Activated naive CD8-positive, alpha-beta T cell (primary cell): ENCODE results near the gene EFCAB13.

Experiments used
- H3K27ac Mint-ChIP-seq: one replicate; pipeline ENCODE4 v1.8.0; 2021; ENCODE audit warnings: mixed read lengths
- H3K27me3 Mint-ChIP-seq: one replicate; pipeline ENCODE4 v1.8.0; 2021; ENCODE audit warnings: mixed read lengths
- H3K36me3 Mint-ChIP-seq: one replicate; pipeline ENCODE4 v1.8.0; 2021; ENCODE audit warnings: mixed read lengths
- H3K4me1 Mint-ChIP-seq: one replicate; pipeline ENCODE4 v1.8.0; 2021; ENCODE audit warnings: low read depth, mixed read lengths
- H3K4me3 Mint-ChIP-seq: one replicate; pipeline ENCODE4 v1.8.0; 2021; ENCODE audit warnings: mild to moderate bottlenecking, mixed read lengths
- H3K9me3 Mint-ChIP-seq: one replicate; pipeline ENCODE4 v1.8.0; 2021; ENCODE audit warnings: low read depth, mixed read lengths

Gene EFCAB13

DNA sequence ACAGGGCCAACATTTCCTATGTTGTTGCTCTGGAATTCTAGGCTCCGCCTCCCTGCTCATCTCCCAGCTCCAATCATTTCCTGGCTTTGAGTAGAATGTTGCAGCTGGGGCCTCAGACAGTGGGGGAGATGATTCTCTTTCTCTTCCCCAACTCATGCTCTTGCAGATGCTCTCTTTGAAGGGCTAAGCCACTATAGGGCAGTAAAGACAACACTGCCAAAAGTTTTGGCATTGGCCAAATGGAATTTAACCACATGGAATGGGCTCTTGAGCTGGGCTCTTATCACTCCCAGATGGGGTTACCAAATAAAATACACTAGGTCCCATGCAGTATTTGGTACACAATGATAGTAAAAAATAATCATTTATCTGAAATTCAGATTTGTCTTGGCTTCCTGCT is 19.6 kb upstream of the EFCAB13 start:
- Mint-ChIP-seq H3K4me3 (no peak overlapping the region), H3K36me3 (peaks cover 5% of the 10 kb centered on the region), H3K4me1 (peaks cover 18% of the 10 kb centered on the region), H3K27me3 (no peaks in the 10 kb centered on the region), H3K27ac (no peak overlapping the region), H3K9me3 (peaks cover 9% of the 10 kb centered on the region)

DNA sequence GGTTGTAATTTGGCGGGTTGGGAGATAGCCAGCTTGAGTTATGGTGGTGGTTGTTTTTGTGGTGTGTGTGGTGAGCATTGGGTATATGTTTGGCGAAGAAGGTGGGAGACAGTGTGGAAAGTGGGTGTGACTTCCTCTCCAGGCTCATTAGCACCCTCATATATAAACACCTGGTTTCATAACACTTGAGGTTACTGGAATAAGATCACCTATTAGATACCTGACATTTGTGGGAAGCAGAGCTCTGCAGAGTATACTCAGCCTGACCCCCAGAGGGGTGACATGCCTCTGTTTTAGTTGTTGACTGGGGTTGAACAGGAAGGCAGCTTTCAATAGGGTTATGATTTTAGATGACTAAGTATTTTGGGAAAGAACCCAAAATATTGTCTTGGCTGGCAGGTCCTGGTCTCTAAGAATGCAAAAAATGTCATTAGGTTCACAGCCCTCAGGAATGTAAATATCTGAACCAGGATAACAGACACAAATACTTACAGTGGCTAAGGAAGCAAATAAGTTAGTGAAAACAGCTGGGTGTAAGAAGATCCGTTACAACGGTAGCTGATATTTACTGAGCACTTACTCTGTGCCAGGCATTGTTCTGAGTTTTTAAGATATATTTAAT is 18.3 kb upstream of the EFCAB13 start:
- no peak overlapping the region for H3K27ac Mint-ChIP-seq

DNA sequence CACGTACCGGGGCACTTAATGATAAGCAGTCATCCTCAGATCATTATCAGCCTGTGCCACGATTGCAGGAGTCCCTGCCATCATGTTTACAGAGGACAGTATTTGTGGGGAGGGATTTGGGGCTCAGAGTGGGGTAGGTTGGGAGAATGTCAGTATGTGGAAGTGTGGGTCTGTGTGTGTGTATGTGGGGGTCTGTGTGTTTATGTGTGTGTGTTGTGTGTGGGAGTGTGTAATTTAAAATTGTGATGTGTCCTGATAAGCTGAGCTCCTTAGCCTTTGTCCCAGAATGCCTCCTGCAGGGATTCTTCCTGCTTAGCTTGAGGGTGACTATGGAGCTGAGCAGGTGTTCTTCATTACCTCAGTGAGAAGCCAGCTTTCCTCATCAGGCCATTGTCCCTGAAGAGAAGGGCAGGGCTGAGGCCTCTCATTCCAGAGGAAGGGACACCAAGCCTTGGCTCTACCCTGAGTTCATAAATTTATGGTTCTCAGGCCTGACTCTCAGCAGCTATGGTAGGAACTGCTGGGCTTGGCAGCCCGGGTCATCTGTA is 13.5 kb upstream of the EFCAB13 start:
- H3K27me3 Mint-ChIP-seq: no peaks in the 10 kb centered on the region
- no peak overlapping the region for H3K4me3 Mint-ChIP-seq
- H3K27ac Mint-ChIP-seq: no peak overlapping the region
- no peaks in the 10 kb centered on the region for H3K9me3 Mint-ChIP-seq
- H3K4me1 Mint-ChIP-seq: peaks cover 13% of the 10 kb centered on the region
- H3K36me3 Mint-ChIP-seq: no peaks in the 10 kb centered on the region

More for the DNA sequence above, 18.3 kb upstream of the EFCAB13 start:
- Mint-ChIP-seq H3K9me3 (peaks cover 9% of the 10 kb centered on the region), H3K36me3 (peaks cover 5% of the 10 kb centered on the region), H3K4me3 (no peak overlapping the region), H3K27me3 (no peaks in the 10 kb centered on the region), H3K4me1 (peaks cover 18% of the 10 kb centered on the region)

DNA sequence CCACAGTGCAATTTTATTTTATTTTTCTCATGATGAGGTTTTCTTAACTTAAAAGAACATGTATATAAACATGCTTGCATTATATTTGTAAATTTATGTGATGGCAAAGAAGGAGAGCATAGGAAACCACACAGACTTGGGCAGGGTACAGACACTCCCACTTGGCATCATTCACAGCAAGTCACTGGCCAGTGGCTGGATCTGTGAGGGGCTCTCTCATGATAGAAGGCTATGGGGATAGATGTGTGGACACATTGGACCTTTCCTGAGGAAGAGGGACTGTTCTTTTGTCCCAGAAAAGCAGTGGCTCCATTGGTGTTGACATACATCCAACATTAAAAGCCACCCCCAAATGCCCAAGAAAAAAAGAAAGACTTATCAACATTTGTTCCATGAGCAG is 12.3 kb upstream of the EFCAB13 start:
- Mint-ChIP-seq H3K36me3 (no peaks in the 10 kb centered on the region), H3K4me3 (no peak overlapping the region), H3K27ac (no peak overlapping the region), H3K27me3 (no peaks in the 10 kb centered on the region), H3K4me1 (peaks cover 5% of the 10 kb centered on the region), H3K9me3 (no peaks in the 10 kb centered on the region)

DNA sequence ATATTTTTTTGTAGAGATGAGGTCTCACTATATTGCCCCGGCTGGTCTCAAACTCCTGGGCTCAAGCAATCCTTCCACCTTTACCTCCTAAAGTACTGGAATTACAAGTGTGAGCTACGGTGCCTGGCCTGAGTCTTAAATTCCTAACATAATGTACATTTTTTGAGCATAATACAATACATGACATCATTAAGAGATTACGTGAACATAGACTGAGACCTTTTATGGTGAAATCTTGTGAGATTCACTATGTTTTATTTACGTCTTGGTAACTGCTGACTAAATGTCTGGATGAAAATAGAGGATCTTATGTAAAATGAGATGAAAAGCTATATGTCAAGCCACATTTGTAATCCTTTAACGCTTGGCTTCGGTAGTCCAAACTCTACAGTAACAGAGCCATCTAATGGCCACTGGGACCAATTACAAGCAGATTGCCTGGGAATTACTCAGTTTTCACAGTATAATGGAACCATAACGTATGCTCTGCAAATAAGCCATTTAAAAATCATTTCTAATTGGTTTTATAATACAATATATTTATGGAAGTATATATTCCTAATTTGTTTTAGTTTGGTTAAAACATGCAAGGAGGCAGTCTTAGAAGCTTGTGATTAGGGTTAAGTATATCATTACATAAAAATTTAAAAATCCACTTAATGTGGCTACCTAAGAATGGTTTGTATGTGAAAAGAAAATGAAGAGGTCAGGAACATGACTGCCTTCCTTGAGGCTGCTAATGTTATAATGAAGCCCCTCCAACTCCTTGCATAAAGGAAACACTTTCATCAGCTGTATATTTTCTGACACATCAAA is 8.1 kb upstream of the EFCAB13 start:
- Mint-ChIP-seq H3K9me3 (no peaks in the 10 kb centered on the region), H3K36me3 (no peaks in the 10 kb centered on the region), H3K4me1 (no peaks in the 10 kb centered on the region), H3K4me3 (no peak overlapping the region), H3K27me3 (no peaks in the 10 kb centered on the region), H3K27ac (no peak overlapping the region)

- Mint-ChIP-seq H3K9me3 (no peaks in the 10 kb centered on the region), H3K36me3 (no peaks in the 10 kb centered on the region), H3K4me3 (no peak overlapping the region), H3K4me1 (no peaks in the 10 kb centered on the region), H3K27ac (no peak overlapping the region), H3K27me3 (no peaks in the 10 kb centered on the region)
Measured at GRCh38 chr17:47316311-47316710, 7.4 kb upstream of the EFCAB13 start.

DNA sequence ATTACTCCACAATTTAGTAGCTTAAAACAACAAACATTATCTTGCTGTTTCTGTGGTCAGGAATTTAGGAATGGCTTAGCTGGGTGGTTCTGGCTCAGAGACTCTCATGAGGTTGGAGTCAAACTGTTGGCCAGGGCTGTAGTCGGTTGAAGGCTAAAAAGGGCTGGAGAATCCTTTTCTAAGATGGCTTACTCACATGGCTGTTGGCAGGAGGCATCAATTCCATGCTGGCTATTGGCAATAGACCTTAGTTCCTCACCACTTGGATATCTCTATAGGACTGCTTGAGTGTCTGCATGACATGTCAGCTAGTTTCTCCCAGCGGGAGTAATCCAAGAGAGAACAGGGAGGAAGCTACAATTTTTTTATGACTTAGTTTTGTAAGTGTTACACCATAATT is 6.6 kb upstream of the EFCAB13 start:
- H3K4me3 Mint-ChIP-seq: no peak overlapping the region
- no peaks in the 10 kb centered on the region for H3K27me3 Mint-ChIP-seq
- H3K27ac Mint-ChIP-seq: no peak overlapping the region
- no peaks in the 10 kb centered on the region for H3K9me3 Mint-ChIP-seq
- H3K4me1 Mint-ChIP-seq: no peaks in the 10 kb centered on the region
- no peaks in the 10 kb centered on the region for H3K36me3 Mint-ChIP-seq

DNA sequence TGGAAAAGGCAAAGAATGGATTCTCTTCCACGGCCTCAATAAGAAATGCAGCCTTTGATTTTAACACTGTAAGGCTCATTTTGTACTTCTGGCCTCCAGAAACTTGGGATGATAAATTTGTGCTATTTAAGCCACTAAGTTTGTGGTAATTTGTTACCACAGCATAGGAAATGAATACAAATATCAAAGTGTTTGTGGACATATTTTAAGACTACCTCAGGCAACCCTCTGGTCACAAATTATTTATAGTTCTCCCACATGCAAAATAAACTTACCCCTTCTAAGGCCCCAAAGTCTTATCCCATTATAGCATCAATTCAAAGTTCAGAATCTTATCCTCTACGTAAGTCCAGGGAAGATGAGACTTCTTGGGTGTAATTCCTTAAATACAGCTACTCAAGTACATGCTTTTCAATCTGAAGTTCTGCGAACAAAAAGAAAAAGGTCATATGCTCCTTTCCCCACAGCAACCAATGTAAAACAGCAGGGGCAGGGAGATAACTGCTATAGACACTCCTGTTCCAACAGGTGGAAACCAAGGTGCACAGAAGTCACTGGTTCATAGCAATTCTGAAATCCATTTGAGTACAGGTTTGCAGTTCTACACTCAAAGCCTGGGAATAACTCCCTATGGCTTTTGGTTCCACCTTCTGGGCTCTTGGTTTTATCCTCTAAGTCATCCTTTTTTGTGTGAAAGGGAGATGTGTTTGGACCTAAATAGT is 5.4 kb upstream of the EFCAB13 start:
- Mint-ChIP-seq H3K27ac (no peak overlapping the region), H3K4me3 (no peak overlapping the region), H3K9me3 (no peaks in the 10 kb centered on the region), H3K36me3 (no peaks in the 10 kb centered on the region), H3K4me1 (peaks cover 6% of the 10 kb centered on the region), H3K27me3 (no peaks in the 10 kb centered on the region)

GRCh38 chr17:47320879-47321502 is 2.8 kb upstream of the EFCAB13 start:
- H3K27me3 Mint-ChIP-seq: no peaks in the 10 kb centered on the region
- H3K9me3 Mint-ChIP-seq: no peaks in the 10 kb centered on the region
- H3K36me3 Mint-ChIP-seq: no peaks in the 10 kb centered on the region
- H3K4me1 Mint-ChIP-seq: peaks cover 19% of the 10 kb centered on the region
- no peak overlapping the region for H3K27ac Mint-ChIP-seq
- no peak overlapping the region for H3K4me3 Mint-ChIP-seq

- no peaks in the 10 kb centered on the region for H3K27me3 Mint-ChIP-seq
- no peaks in the 10 kb centered on the region for H3K36me3 Mint-ChIP-seq
- H3K27ac Mint-ChIP-seq: peak overlapping the region; percentile 93
- H3K4me3 Mint-ChIP-seq: peak overlapping the region; percentile 97
- H3K4me1 Mint-ChIP-seq: peaks cover 19% of the 10 kb centered on the region
- H3K9me3 Mint-ChIP-seq: no peaks in the 10 kb centered on the region
Measured at GRCh38 chr17:47324224-47325020, 667 bp downstream of the EFCAB13 start.

GRCh38 chr17:47325176-47325575 is 1.4 kb downstream of the EFCAB13 start:
- H3K27ac Mint-ChIP-seq: peak overlapping the region; percentile 76
- no peaks in the 10 kb centered on the region for H3K36me3 Mint-ChIP-seq
- H3K4me3 Mint-ChIP-seq: peak overlapping the region; percentile 97
- no peaks in the 10 kb centered on the region for H3K9me3 Mint-ChIP-seq
- H3K27me3 Mint-ChIP-seq: no peaks in the 10 kb centered on the region
- peaks cover 19% of the 10 kb centered on the region for H3K4me1 Mint-ChIP-seq

DNA sequence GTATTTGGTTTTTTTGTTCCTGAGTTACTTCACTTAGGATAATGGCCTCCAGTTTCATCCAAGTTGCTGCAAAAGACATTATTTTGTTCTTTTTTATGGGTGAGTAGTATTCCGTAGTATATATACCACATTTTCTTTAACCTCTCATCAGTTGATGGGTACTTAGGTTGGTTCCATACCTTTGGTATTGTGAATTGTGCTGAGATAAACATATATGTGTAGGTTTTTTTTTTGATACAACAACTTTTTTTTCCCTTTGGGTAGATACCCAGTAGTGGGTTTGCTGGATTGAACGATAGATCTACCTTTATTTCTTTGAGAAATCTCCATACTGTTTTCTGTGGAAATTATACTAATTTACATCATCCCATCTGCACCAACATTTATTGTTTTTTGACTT is 6.8 kb downstream of the EFCAB13 start:
- H3K4me1 Mint-ChIP-seq: peaks cover 3% of the 10 kb centered on the region
- H3K27me3 Mint-ChIP-seq: no peaks in the 10 kb centered on the region
- H3K36me3 Mint-ChIP-seq: peaks cover 28% of the 10 kb centered on the region
- no peaks in the 10 kb centered on the region for H3K9me3 Mint-ChIP-seq
- H3K4me3 Mint-ChIP-seq: no peak overlapping the region
- no peak overlapping the region for H3K27ac Mint-ChIP-seq

DNA sequence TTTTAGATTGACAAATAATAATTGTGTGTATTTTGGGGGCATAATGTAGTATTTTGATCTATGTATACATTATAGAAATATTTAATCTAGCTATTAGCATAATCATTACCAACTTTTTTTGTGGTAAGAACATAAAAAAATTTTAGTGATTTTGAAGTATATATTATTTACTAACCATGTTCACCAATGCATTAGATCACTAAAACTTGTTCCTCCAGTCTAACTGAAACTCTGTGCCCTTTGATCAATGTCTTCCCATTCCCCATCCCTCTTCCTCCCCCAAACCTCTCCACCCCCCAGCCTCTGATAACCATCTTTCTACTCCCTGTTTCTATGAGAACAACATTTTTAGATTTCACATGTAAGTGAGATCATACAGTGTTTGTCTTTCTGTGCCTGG is 8.5 kb downstream of the EFCAB13 start:
- no peaks in the 10 kb centered on the region for H3K9me3 Mint-ChIP-seq
- peaks cover 31% of the 10 kb centered on the region for H3K36me3 Mint-ChIP-seq
- H3K27ac Mint-ChIP-seq: no peak overlapping the region
- H3K4me1 Mint-ChIP-seq: peaks cover 2% of the 10 kb centered on the region
- H3K27me3 Mint-ChIP-seq: no peaks in the 10 kb centered on the region
- no peak overlapping the region for H3K4me3 Mint-ChIP-seq
